ENCODE data around the gene UBTD2. TPM values are rescaled to one million over a fixed set of nuclear protein-coding genes. Genes with fewer than 3 reads are reported as not detected.

UBTD2 gene
- total RNA-seq, 1 experiment from 2014 or later: 42.6 TPM

- H3K79me2 ChIP-seq (ENCODE audit: insufficient read depth, low read length): no peaks in the 10 kb centered on the region; the same call in 1 of the 2 replicates
- H3K9ac ChIP-seq (ENCODE audit: extremely low read depth, insufficient read length, low read length): no peak overlapping the region
- TF ChIP-seq CTCF (conservative IDR thresholded peaks at IDR 0.05): no peak
- H3K79me1 ChIP-seq (ENCODE audit: insufficient read depth, low read depth, low read length, poor library complexity, severe bottlenecking): no peaks in the 10 kb centered on the region
- H2BK5ac ChIP-seq (ENCODE audit: insufficient read length, low read length): no peak overlapping the region
- no peak overlapping the region for H2BK12ac ChIP-seq (ENCODE audit: insufficient read length, low read depth, low read length)
- no peak overlapping the region for H4K91ac ChIP-seq (ENCODE audit: insufficient read length, low read depth, low read length)
- no peaks in the 10 kb centered on the region for H4K20me1 ChIP-seq (ENCODE audit: control insufficient read depth, insufficient read depth, insufficient read length)
- no peak overlapping the region for H4K5ac ChIP-seq (ENCODE audit: insufficient read length, low read depth, low read length)
- H3K14ac ChIP-seq (ENCODE audit: insufficient read depth, low read length): no peak overlapping the region
- no peak overlapping the region for H3K4me3 Mint-ChIP-seq
- H2BK15ac ChIP-seq (ENCODE audit: low read depth, low read length): no peak overlapping the region
- H3K27me3 Mint-ChIP-seq (ENCODE audit: low read depth): no peaks in the 10 kb centered on the region
- H2BK120ac ChIP-seq (ENCODE audit: low read depth, low read length, poor library complexity, severe bottlenecking): no peak overlapping the region
- H3K18ac ChIP-seq (ENCODE audit: insufficient read length, low read depth, low read length): no peak overlapping the region
- no peak overlapping the region for H3K27ac ChIP-seq (ENCODE audit: insufficient read length, low read depth, low read length)
- H4K8ac ChIP-seq (replicated peaks; ENCODE audit: insufficient read length, low read depth, low read length): no peak overlapping the region
- H3K23me2 ChIP-seq (ENCODE audit: insufficient read length, low read depth, low read length, poor library complexity, severe bottlenecking): no peaks in the 10 kb centered on the region
- DNase-seq: no peak
- no peaks in the 10 kb centered on the region for H3K9me3 ChIP-seq (ENCODE audit: control insufficient read depth, low read depth, low read length)
- no peak overlapping the region for H2BK20ac ChIP-seq (ENCODE audit: low read depth, low read length, poor library complexity, severe bottlenecking)
- H3K4me1 Mint-ChIP-seq: peaks cover 4 to 12% of the 10 kb centered on the region in 2 experiments; a peak in 2 of 4 replicates
- no peaks in the 10 kb centered on the region for H3K27me3 ChIP-seq (ENCODE audit: insufficient read depth, low read length)
- H2AK5ac ChIP-seq (ENCODE audit: insufficient read length, low read length): no peak overlapping the region
- no peaks in the 10 kb centered on the region for H3K4me1 ChIP-seq (ENCODE audit: insufficient read depth, low read length)
- peaks cover 9 to 74% (median 69%) of the 10 kb centered on the region in 3 experiments; a peak in 6 of 7 replicates for H3K36me3 Mint-ChIP-seq (ENCODE audit: insufficient read depth in 1 of 3, low read depth in 3 of 3)
- H3K9me3 Mint-ChIP-seq: no peaks in the 10 kb centered on the region
- no peak overlapping the region for H3K4me2 ChIP-seq (ENCODE audit: insufficient read depth, insufficient read length, low read length)
- no peak overlapping the region for H3T11ph ChIP-seq (ENCODE audit: low read length)
- no peak overlapping the region for H3K56ac ChIP-seq (ENCODE audit: insufficient read length, low read depth, low read length)
- whole genome bisulfite sequencing (ENCODE audit: extremely low coverage, insufficient read length, low lambda C conversion rate): no CpG with 5 or more reads among the region's 1 CpG
- H3K4ac ChIP-seq (ENCODE audit: low read depth, low read length): no peak overlapping the region
- H2AFZ ChIP-seq (ENCODE audit: low read length): no peak overlapping the region
- H3K23ac ChIP-seq (ENCODE audit: insufficient read length, low read depth, low read length): no peak overlapping the region
- H3K27ac Mint-ChIP-seq: peak overlapping the region in 2 of 3 experiments; percentile 63 to 68; a peak in 1 of 7 replicates
Observed at GRCh38 chr5:172224996-172225395, 58.6 kb downstream of the UBTD2 start.
